Psoas muscle (tissue), 8 donors: Measurements from ENCODE around the gene CHCHD5. TPM values are rescaled to one million over a fixed set of nuclear protein-coding genes. Genes with fewer than 3 reads are reported as not detected.
"Not testable (repeated sequence)": the region's sequence is repeated elsewhere in the genome, so short reads cannot be mapped to it uniquely, and the experiment has no call there.

Experiments used
- ATAC-seq, 4 donors: fragments of 200-7000 bp; cut with Tn5 transposase; one replicate each; pipeline ENCODE4 v1.9.1; 2020; ENCODE audit warnings: moderate library complexity in 3 of 4, mild to moderate bottlenecking in 2 of 4
- DNase-seq, 2 donors: peaks; one replicate each; pipeline ENCODE4 v3.0.0-alpha.2; 2020
- H3K27ac ChIP-seq: fragments of 200-600 bp; one replicate; pipeline ENCODE4 v1.8.0; 2022
- H3K27me3 ChIP-seq, 3 donors: fragments of 200-600 bp in 1 of 3; one replicate each; pipeline versions ENCODE4 v1.6.1 to v1.8.0; 2013 to 2022; ENCODE audit warnings: low read length in 2 of 3, mild to moderate bottlenecking in 2 of 3, moderate library complexity in 1 of 3; ENCODE audit not compliant: insufficient read depth in 3 of 3
- H3K36me3 ChIP-seq, 2 donors: fragments of 200-600 bp in 1 of 2; one replicate each; pipeline versions ENCODE4 v1.6.1 to v1.8.0; 2013 to 2022; ENCODE audit warnings: low read depth in 1 of 2, mild to moderate bottlenecking in 1 of 2, moderate library complexity in 1 of 2; ENCODE audit not compliant: insufficient read depth in 1 of 2
- H3K4me1 ChIP-seq: fragments of 200-600 bp; one replicate; pipeline ENCODE4 v1.8.0; 2022
- H3K4me3 ChIP-seq: fragments of 200-600 bp; one replicate; pipeline ENCODE4 v1.8.0; 2022; ENCODE audit warnings: mild to moderate bottlenecking
- H3K9me3 ChIP-seq: fragments of 200-600 bp; one replicate; pipeline ENCODE4 v1.8.0; 2022
- WGBS, 3 donors: extraction: QIAGEN DNeasy Blood & Tissue Kit; methylation state at CpG; one replicate each; pipeline versions ENCODE4 v1.1.6 to v1.1.7; 2013; 5-methylcytosine and 5-hydroxymethylcytosine counted together
- intact Hi-C, 2 donors: fragments of 100-400 bp; cut with DNase I; formaldehyde crosslinking; loops; one replicate each; pipeline versions ENCODE4 v1.11.0 to v1.14.2; 2022
- polyA plus RNA-seq, 3 donors: library from polyadenylated mRNA; stranded (reverse); fragments of 200-250 nt; gene quantifications; one replicate each; pipeline ENCODE4 v1.2.3, GENCODE V29; 2013
- total RNA-seq, 4 donors: library from RNA; stranded (reverse); fragmentation: NEBNext Ultra II Directional in 2 of 4; extraction: Animal tissue kit (Norgen Biotek cat#: 25700) in 2 of 4; gene quantifications; one replicate each; pipeline versions ENCODE4 v1.2.1 to v1.2.4, GENCODE V29; 2021 to 2023
- TF ChIP-seq, protein P1 (sequence below): fragments of 200-600 bp; IDR thresholded peaks from one replicate; pipeline ENCODE4 v1.8.0; 2022; ENCODE audit warnings: antibody characterized with exemption
- donor health status: healthy with polysubstance abuse.
- donor health status: DM: no; HTN: no; CAD: no; lungs with moderate emphysema.
- donor health status: Bipolar disorder and iron deficiency.
- donor health status: healthy.
- donor health status: DM: yes; HTN: yes; CAD: no.
- donor health status: DM: no; HTN: no; CAD: no.
- donor health status: DM: no; HTN: no; CAD: no.
- donor health status: DM: yes; HTN: yes; CAD: no.

The CHCHD5 gene
- total and polyA plus RNA-seq, 7 donors: 28.3 to 47.8 (median 31.0) TPM

DNA sequence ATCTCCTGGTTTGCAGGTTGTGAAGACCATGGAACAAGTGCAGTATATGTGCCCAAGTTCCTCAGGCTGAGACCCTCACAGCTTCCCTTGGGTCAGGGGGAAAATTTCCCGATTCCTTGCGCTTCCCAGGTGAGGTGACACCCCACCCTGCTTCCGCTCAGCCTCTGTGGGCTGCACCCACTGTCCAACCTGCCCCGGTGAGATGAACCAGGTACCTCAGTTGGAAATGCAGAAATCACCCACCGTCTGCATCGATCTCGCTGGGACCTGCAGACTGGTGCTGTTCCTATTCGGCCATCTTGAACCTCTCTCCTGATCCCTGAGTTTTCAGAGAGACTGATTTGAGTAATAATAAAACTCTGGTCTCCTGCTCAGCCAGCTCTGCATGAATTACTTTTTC lies 30.6 kb downstream of the CHCHD5 start:
- intact Hi-C loops: no loop called here
- ATAC-seq: no peak
- no peaks in the 10 kb centered on the region for H3K4me1 ChIP-seq
- TF ChIP-seq, protein P1, sequence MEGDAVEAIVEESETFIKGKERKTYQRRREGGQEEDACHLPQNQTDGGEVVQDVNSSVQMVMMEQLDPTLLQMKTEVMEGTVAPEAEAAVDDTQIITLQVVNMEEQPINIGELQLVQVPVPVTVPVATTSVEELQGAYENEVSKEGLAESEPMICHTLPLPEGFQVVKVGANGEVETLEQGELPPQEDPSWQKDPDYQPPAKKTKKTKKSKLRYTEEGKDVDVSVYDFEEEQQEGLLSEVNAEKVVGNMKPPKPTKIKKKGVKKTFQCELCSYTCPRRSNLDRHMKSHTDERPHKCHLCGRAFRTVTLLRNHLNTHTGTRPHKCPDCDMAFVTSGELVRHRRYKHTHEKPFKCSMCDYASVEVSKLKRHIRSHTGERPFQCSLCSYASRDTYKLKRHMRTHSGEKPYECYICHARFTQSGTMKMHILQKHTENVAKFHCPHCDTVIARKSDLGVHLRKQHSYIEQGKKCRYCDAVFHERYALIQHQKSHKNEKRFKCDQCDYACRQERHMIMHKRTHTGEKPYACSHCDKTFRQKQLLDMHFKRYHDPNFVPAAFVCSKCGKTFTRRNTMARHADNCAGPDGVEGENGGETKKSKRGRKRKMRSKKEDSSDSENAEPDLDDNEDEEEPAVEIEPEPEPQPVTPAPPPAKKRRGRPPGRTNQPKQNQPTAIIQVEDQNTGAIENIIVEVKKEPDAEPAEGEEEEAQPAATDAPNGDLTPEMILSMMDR: no peak
- H3K27ac ChIP-seq: no peak overlapping the region
- no peak for DNase-seq
- H3K9me3 ChIP-seq: no peaks in the 10 kb centered on the region
- H3K4me3 ChIP-seq: no peak overlapping the region
- peaks cover 0 to 5% of the 10 kb centered on the region in 2 donors for H3K36me3 ChIP-seq
- 96 to 99% (median 97%) methylated on average over 8 of the region's 8 CpGs for WGBS, 3 donors
- H3K27me3 ChIP-seq: no peaks in the 10 kb centered on the region

DNA sequence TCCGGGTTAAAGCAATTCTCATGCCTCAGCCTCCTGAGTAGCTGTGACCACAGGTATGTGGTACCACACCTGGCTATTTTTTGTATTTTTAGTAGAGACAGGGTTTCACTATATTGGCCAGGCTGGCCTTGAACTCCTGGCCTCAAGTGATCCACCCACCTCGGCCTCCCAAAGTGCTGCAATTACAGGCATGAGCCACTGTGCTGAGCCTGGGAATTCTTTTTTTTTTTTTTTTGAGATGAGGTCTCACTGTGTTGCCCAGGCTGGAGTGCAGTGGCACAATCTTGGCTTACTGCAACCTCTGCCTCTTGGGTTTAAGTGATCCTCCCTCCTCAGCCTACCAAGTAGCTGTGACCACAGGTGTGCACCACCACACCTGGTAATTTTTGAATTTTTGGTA lies 31.4 kb downstream of the CHCHD5 start:
- 94 to 97% (median 95%) methylated on average over 2 of the region's 2 CpGs for WGBS, 3 donors
- H3K9me3 ChIP-seq, H3K4me3 ChIP-seq, H3K4me1 ChIP-seq, intact Hi-C loops, DNase-seq, H3K27me3 ChIP-seq, H3K36me3 ChIP-seq, H3K27ac ChIP-seq, ATAC-seq: not testable (repeated sequence)

DNA sequence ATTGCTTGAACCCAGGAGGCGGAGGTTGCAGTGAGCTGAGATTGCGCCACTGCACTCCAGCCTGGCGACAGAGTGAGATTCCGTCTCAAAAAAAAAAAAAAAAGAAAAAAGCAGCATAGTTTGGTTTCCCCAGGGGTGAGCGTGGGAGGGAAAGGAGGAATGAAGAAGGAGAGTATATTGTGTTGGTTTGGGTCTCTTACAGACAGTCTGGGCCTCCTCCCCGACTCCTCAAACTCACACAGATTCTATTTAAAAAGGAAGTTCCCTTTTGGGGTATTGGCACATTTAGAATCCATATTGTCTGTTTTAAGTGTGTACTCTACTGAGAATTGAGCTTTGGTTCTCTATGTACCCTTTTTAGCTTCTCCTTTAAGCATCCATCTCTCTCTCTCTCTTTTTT lies 34.0 kb downstream of the CHCHD5 start:
- H3K4me3 ChIP-seq: no peak overlapping the region
- H3K27ac ChIP-seq: no peak overlapping the region
- intact Hi-C loops: no loop called here
- ATAC-seq (no peak), DNase-seq (no peak)
- TF ChIP-seq, protein P1: no peak
- H3K36me3 ChIP-seq: peaks cover 0 to 5% of the 10 kb centered on the region in 2 donors
- 78 to 88% (median 80%) methylated on average over 2 to 6 of the region's 6 CpGs for WGBS, 3 donors
- H3K9me3 ChIP-seq: no peaks in the 10 kb centered on the region
- H3K4me1 ChIP-seq: peaks cover 4% of the 10 kb centered on the region
- no peaks in the 10 kb centered on the region for H3K27me3 ChIP-seq

DNA sequence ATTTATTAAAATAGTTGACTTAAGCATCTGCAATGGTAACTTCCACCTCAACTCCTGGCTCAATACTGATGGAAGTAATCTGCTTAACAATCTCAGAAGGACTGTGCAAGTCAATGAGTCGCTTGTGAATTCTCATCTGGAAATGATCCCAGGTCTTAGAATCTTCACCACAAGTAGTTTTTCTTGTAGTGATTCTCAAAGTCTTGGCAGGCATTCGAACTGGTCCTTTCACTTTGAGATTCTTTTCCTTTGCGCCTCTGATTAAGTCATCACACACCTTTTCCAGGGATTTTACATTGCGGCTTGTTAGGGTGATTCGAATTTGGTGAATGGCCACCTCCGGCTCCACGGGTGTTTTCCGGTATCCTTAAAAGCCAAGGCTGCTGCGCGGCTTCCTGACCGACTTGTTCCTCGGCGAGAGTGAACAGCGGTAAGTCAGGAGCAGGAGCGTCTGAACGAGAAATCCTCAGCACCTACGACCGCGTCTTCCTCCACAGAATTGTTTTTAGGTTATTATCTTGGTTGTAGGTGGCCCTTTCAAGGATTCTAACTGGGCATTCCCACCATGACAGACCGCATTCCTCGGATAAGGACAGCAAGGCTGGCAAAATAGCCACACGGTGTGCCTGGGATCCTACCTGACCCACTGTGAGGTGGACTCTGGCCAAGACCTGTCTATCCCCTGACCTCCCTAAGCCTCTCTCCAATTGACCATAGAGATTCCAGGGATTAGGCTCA lies 37.5 kb downstream of the CHCHD5 start:
- Histone ChIP-seq H3K4me3 (no peak overlapping the region), H3K36me3 (no peaks in the 10 kb centered on the region), H3K27me3 (no peaks in the 10 kb centered on the region), H3K4me1 (peaks cover 8% of the 10 kb centered on the region), H3K27ac (no peak overlapping the region), H3K9me3 (no peaks in the 10 kb centered on the region)
- ATAC-seq: no peak
- WGBS, 3 donors: 70 to 85% (median 83%) methylated on average over 22 of the region's 22 CpGs
- TF ChIP-seq, protein P1: no peak
- intact Hi-C loops: no loop called here
- no peak for DNase-seq

DNA sequence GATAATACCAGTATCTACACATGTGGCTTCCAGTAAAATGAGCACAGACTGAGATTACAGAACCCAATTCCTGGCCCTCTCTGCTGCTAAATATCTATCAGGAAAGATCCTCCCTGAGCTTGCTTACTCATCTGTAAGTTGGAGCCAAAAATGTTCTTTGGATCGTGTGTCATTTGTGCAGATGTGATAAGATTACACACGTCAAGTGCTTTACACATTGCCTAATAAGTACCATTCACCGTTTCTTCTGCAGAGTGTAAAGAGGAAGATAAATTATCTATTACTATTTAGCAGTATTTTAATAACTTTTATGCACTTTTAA lies 38.1 kb downstream of the CHCHD5 start:
- H3K36me3 ChIP-seq: no peaks in the 10 kb centered on the region
- intact Hi-C loops: no loop called here
- H3K27me3 ChIP-seq: no peaks in the 10 kb centered on the region
- 18 to 31% (median 19%) methylated on average over 3 of the region's 3 CpGs for WGBS, 3 donors
- TF ChIP-seq, protein P1: no peak
- no peaks in the 10 kb centered on the region for H3K9me3 ChIP-seq
- no peak overlapping the region for H3K4me3 ChIP-seq
- no peak overlapping the region for H3K27ac ChIP-seq
- ATAC-seq (peak; percentile 65 to 78 (median 74)), DNase-seq (no peak)
- peaks cover 10% of the 10 kb centered on the region for H3K4me1 ChIP-seq
